Suprapubic skin (tissue), 4 donors: ENCODE data around the gene CPT1A. TPM values are rescaled to one million over a fixed set of nuclear protein-coding genes. Genes with fewer than 3 reads are reported as not detected.

Experiments
- DNase-seq, 2 donors: peaks; one replicate each; pipeline ENCODE4 v3.0.0-alpha.2; 2019; ENCODE audit warnings: low spot score in 2 of 2
- H3K27ac ChIP-seq: fragments of 200-600 bp; sonication (generic); one replicate; pipeline ENCODE4 v1.5.1; 2019
- H3K27me3 ChIP-seq: fragments of 200-600 bp; sonication (generic); one replicate; pipeline ENCODE4 v1.5.1; 2019
- H3K36me3 ChIP-seq: fragments of 200-600 bp; sonication (generic); one replicate; pipeline ENCODE4 v1.5.1; 2019
- H3K4me1 ChIP-seq: fragments of 200-600 bp; sonication (generic); one replicate; pipeline ENCODE4 v1.5.1; 2019
- H3K4me3 ChIP-seq: fragments of 200-600 bp; sonication (generic); one replicate; pipeline ENCODE4 v1.5.1; 2019; ENCODE audit warnings: mild to moderate bottlenecking
- H3K9me3 ChIP-seq: fragments of 200-600 bp; sonication (generic); one replicate; pipeline ENCODE4 v1.5.1; 2019
- EP300 ChIP-seq: sonication (generic); formaldehyde crosslinking; IDR thresholded peaks from one replicate; pipeline ENCODE4 v1.6.1; 2017; ENCODE audit warnings: antibody characterized with exemption
- POLR2A ChIP-seq, 2 donors: fragments of 450-650 bp; IDR thresholded peaks; one replicate each; pipeline ENCODE4 v1.6.1; 2017; ENCODE audit warnings: antibody characterized with exemption in 2 of 2, mild to moderate bottlenecking in 2 of 2, moderate library complexity in 2 of 2
- POLR2AphosphoS5 ChIP-seq, 3 donors: sonication (generic); formaldehyde crosslinking; IDR thresholded peaks; one replicate each; pipeline ENCODE4 v1.6.1; 2017; ENCODE audit warnings: antibody characterized with exemption in 3 of 3
- WGBS: methylation state at CpG from one replicate; pipeline ENCODE4 v1.1.5; 2018; 5-methylcytosine and 5-hydroxymethylcytosine counted together
- total RNA-seq, 4 donors: library from RNA; depleted of rRNA; stranded (reverse); fragments of >200 nt; gene quantifications; one replicate each; pipeline ENCODE4 v1.1.0, GENCODE V29; 2016
- TF ChIP-seq, protein P1 (sequence below), 2 donors: fragments of 200-600 bp in 1 of 2; fragments of 450-650 bp in 1 of 2; sonication (generic) in 1 of 2; IDR thresholded peaks; one replicate each; pipeline ENCODE4 v1.5.1; 2016 to 2019; ENCODE audit warnings: antibody characterized with exemption in 2 of 2, mild to moderate bottlenecking in 1 of 2, moderate library complexity in 1 of 2

Gene CPT1A
- total RNA-seq, 4 donors from 2014 or later: 18.5 to 125 (median 38.3) TPM

DNA sequence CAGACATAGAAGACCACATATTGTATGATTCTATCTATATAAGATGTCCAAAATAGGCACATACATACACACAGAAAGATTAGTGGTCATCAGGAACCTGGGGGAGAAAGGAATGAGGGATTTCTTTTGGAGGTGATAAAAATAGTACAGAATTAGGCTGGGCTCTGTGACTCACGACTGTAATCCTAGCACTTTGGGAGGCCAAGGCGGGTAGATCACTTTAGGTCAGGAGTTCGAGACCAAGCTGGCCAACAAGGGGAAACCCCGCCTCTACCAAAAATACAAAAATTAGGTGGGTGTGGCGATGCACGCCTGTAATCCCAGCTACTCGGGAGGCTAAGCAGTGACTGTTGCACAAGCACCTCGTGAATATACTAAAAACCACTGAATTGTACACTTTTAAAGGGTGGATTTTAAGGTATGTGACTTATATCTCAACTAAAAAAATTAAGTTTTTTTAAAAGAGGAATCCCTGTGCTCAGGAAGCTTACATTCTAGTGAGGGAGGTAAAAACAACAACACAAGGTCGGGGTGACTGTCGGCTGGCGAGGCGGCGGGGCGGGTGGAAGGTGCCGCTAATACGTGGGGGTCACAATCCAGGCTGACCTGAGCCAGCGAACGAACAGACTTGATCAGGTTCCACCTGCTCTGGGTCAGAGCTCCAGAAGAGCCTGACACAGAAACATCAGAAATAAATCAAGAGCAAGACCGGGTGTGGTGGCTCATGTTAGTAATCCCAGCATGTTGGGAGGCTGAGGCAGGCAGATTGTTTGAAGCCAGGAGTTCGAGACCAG lies 65.1 kb downstream of the CPT1A start:
- Histone ChIP-seq H3K4me1 (no peaks in the 10 kb centered on the region), H3K36me3 (peaks cover 97% of the 10 kb centered on the region), H3K27ac (no peak overlapping the region), H3K9me3 (no peaks in the 10 kb centered on the region), H3K4me3 (no peak overlapping the region), H3K27me3 (no peaks in the 10 kb centered on the region)
- no peak for DNase-seq
- WGBS: 90% methylated on average over 20 of the region's 20 CpGs
- TF ChIP-seq POLR2A (IDR thresholded peaks at IDR 0.05) (no peak), POLR2AphosphoS5 (IDR thresholded peaks at IDR 0.05) (no peak), EP300 (no peak)
- TF ChIP-seq, protein P1, sequence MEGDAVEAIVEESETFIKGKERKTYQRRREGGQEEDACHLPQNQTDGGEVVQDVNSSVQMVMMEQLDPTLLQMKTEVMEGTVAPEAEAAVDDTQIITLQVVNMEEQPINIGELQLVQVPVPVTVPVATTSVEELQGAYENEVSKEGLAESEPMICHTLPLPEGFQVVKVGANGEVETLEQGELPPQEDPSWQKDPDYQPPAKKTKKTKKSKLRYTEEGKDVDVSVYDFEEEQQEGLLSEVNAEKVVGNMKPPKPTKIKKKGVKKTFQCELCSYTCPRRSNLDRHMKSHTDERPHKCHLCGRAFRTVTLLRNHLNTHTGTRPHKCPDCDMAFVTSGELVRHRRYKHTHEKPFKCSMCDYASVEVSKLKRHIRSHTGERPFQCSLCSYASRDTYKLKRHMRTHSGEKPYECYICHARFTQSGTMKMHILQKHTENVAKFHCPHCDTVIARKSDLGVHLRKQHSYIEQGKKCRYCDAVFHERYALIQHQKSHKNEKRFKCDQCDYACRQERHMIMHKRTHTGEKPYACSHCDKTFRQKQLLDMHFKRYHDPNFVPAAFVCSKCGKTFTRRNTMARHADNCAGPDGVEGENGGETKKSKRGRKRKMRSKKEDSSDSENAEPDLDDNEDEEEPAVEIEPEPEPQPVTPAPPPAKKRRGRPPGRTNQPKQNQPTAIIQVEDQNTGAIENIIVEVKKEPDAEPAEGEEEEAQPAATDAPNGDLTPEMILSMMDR (IDR thresholded peaks at IDR 0.05): no peak

DNA sequence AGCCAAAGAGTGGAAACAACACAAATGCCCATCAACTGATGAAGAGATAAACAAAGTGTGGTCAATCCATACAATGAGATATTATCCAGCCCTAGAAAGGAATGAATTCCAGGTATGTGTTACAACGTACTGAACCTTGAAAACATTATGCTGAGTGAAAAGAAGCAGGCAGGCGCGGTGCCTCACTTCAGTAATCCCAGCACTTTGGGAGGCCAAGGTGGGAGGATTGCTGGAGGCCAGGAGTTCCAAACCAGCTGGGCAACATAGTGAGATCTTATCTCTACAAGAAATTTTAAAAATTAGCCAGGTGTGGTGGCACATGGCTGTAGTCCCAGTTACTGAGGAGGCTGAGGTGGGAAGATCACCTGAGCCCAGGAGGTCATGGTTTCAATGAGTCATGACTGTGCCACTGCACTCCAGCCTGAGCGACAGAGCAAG lies 65.7 kb downstream of the CPT1A start:
- Histone ChIP-seq H3K27ac (no peak overlapping the region), H3K36me3 (peaks cover 97% of the 10 kb centered on the region), H3K4me1 (no peaks in the 10 kb centered on the region), H3K27me3 (no peaks in the 10 kb centered on the region), H3K9me3 (no peaks in the 10 kb centered on the region), H3K4me3 (no peak overlapping the region)
- 81% methylated on average over 4 of the region's 4 CpGs for WGBS
- DNase-seq: no peak
- TF ChIP-seq POLR2A (IDR thresholded peaks at IDR 0.05): no peak
- TF ChIP-seq, protein P1 (IDR thresholded peaks at IDR 0.05): no peak
- no peak for TF ChIP-seq POLR2AphosphoS5 (IDR thresholded peaks at IDR 0.05)
- no peak for TF ChIP-seq EP300

DNA sequence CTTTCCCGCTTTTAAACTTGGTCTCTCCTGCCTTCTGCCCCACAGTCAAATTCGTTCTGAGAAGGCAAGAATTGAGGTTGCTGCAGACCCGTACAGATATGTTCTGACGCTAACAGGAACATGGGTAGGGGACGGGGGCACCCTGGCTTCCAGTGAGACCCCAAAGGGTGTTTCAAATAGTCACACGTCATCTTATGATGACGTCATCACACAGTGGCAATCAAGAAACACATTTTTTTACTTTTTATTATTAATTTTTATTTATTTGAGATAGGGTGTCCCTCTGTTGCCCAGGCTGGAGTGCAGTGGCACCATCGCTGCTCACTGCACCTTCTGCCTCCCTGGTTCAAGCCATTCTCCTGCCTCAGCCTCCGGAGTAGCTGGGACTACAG lies 67.5 kb downstream of the CPT1A start:
- TF ChIP-seq EP300 (no peak), POLR2A (IDR thresholded peaks at IDR 0.05) (no peak), POLR2AphosphoS5 (IDR thresholded peaks at IDR 0.05) (no peak)
- TF ChIP-seq, protein P1 (IDR thresholded peaks at IDR 0.05): no peak
- no peak overlapping the region for H3K4me3 ChIP-seq
- peaks cover 97% of the 10 kb centered on the region for H3K36me3 ChIP-seq
- DNase-seq: no peak
- H3K9me3 ChIP-seq: no peaks in the 10 kb centered on the region
- WGBS: 95% methylated on average over 9 of the region's 9 CpGs
- H3K27me3 ChIP-seq: no peaks in the 10 kb centered on the region
- no peak overlapping the region for H3K27ac ChIP-seq
- no peaks in the 10 kb centered on the region for H3K4me1 ChIP-seq

DNA sequence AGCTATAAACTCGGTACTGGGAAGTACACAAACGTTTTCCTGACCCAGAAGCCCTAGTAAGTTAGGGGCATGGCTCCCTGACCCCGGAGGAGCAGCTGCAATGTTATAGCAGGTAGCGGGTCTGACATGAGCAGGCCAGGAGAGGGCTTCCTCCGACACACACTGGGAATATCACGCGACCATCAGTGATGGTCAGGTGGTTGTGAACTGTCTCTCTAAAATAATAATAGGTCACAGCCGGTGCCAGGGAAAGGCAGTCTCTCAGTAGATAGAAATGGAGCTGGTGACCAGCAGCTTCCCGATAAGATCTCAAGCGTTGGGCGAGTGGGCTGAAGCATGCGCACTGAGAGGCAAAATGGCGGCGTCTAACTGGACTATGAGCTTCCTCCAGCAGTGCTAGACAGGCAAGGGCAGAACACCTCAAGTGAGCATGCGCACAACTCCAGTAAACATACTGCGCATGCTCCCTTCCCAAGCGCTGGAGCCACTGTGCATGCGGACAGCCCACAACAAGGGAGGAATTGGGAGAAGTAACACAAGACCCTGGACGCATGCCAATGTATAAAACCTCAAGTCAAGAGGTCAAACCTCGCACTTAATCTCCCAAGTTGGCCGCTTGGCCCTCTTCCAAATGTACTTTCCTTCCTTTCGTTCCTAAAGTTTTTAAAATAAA lies 68.1 kb downstream of the CPT1A start:
- WGBS: 87% methylated on average over 22 of the region's 22 CpGs
- TF ChIP-seq, protein P1 (IDR thresholded peaks at IDR 0.05): no peak
- TF ChIP-seq POLR2AphosphoS5 (IDR thresholded peaks at IDR 0.05): no peak
- TF ChIP-seq EP300: no peak
- TF ChIP-seq POLR2A (IDR thresholded peaks at IDR 0.05): no peak
- no peaks in the 10 kb centered on the region for H3K4me1 ChIP-seq
- no peak for DNase-seq
- H3K9me3 ChIP-seq: no peaks in the 10 kb centered on the region
- no peak overlapping the region for H3K4me3 ChIP-seq
- peaks cover 96% of the 10 kb centered on the region for H3K36me3 ChIP-seq
- no peak overlapping the region for H3K27ac ChIP-seq
- H3K27me3 ChIP-seq: no peaks in the 10 kb centered on the region

DNA sequence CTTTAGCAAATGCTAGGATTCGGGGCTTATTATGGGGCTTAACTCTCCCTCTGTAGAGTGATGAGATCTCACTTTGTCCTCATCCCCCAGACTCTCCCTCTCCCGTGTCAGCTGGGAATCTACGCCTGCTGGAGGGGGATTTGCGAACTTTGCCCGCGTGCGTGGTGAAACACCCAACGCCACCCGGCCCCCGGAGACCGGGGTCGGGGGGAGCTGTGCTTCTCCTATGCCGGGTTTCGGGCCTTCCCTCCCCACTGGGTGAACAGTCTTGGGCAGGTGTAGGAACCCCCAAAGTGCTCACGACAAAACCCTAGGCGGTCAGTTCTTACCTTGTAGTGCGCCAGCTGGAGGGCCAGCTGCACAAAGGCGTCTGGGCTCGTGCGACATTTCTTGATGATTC lies 68.8 kb downstream of the CPT1A start:
- WGBS: 94% methylated on average over 20 of the region's 20 CpGs
- Histone ChIP-seq H3K36me3 (peaks cover 94% of the 10 kb centered on the region), H3K27me3 (no peaks in the 10 kb centered on the region), H3K27ac (no peak overlapping the region), H3K9me3 (no peaks in the 10 kb centered on the region), H3K4me1 (no peaks in the 10 kb centered on the region), H3K4me3 (no peak overlapping the region)
- TF ChIP-seq EP300: no peak
- TF ChIP-seq, protein P1 (IDR thresholded peaks at IDR 0.05): no peak
- TF ChIP-seq POLR2AphosphoS5 (IDR thresholded peaks at IDR 0.05): no peak
- no peak for TF ChIP-seq POLR2A (IDR thresholded peaks at IDR 0.05)
- DNase-seq: no peak
